Tibial nerve (tissue), 4 donors: ENCODE data around the gene THRA.

ENCODE experiments used
- EP300 ChIP-seq, 2 donors: sonication (generic); formaldehyde crosslinking; IDR thresholded peaks; one replicate each; pipeline ENCODE4 v1.6.1; 2017; ENCODE audit warnings: antibody characterized with exemption in 2 of 2, mild to moderate bottlenecking in 1 of 2
- POLR2A ChIP-seq, 2 donors: fragments of 450-650 bp; IDR thresholded peaks; one replicate each; pipeline ENCODE4 v1.6.1; 2017; ENCODE audit warnings: antibody characterized with exemption in 2 of 2, mild to moderate bottlenecking in 2 of 2, moderate library complexity in 2 of 2
- TF ChIP-seq, protein P1 (sequence below), 5 experiments: fragments of 200-600 bp in 3 of 5; fragments of 450-650 bp in 2 of 5; sonication (generic) in 3 of 5; IDR thresholded peaks; one replicate each; pipeline ENCODE4 v1.5.1; 2016 to 2019; ENCODE audit warnings: antibody characterized with exemption in 5 of 5, mild to moderate bottlenecking in 3 of 5, moderate library complexity in 2 of 5

DNA sequence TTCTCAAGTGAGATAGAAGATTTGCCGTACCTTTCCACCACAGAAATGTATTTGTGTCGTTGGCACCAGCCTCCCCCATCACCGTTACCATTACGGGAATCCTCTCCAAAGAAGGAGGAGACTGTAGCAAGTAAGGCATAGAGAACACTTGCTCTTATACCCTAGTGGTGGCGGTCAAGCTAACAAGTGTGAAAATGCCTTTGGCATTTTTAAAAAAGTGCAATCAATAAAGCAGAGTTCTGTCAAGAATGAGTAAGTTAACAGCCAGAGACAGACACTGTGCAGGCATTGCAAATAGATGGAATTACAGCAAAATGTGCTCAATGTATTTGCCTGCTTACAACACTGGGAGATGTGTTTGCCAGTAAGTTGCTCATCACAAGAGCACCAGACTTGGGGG lies 66.7 kb downstream of the THRA start:
- TF ChIP-seq, protein P1, sequence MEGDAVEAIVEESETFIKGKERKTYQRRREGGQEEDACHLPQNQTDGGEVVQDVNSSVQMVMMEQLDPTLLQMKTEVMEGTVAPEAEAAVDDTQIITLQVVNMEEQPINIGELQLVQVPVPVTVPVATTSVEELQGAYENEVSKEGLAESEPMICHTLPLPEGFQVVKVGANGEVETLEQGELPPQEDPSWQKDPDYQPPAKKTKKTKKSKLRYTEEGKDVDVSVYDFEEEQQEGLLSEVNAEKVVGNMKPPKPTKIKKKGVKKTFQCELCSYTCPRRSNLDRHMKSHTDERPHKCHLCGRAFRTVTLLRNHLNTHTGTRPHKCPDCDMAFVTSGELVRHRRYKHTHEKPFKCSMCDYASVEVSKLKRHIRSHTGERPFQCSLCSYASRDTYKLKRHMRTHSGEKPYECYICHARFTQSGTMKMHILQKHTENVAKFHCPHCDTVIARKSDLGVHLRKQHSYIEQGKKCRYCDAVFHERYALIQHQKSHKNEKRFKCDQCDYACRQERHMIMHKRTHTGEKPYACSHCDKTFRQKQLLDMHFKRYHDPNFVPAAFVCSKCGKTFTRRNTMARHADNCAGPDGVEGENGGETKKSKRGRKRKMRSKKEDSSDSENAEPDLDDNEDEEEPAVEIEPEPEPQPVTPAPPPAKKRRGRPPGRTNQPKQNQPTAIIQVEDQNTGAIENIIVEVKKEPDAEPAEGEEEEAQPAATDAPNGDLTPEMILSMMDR (IDR thresholded peaks at IDR 0.05), result no peak
- no peak for TF ChIP-seq EP300 (IDR thresholded peaks at IDR 0.05)
- TF ChIP-seq POLR2A (IDR thresholded peaks at IDR 0.05), result no peak
